Body of pancreas (tissue), 4 donors: Measurements from ENCODE around the gene SFXN5. TPM values are rescaled to one million over a fixed set of nuclear protein-coding genes. Genes with fewer than 3 reads are reported as not detected.

ENCODE experiments used
- ATAC-seq: fragments of 150-250 bp; one replicate; pipeline ENCODE4 v1.9.1; 2016
- DNase-seq, 4 donors: peaks; one replicate each; pipeline ENCODE4 v3.0.0-alpha.2; 2019
- H3K27ac ChIP-seq, 4 donors: fragments of 200-600 bp; sonication (generic); 1 replicate in 3 of 4; 2 replicates in 1 of 4; pipeline versions ENCODE4 v1.5.1 to v1.6.1; 2016 to 2019; ENCODE audit warnings: mild to moderate bottlenecking in 1 of 4, mixed read lengths in 1 of 4, moderate library complexity in 1 of 4
- H3K27me3 ChIP-seq, 2 donors: fragments of 200-600 bp; sonication (generic); one replicate each; pipeline ENCODE4 v1.6.0; 2016; ENCODE audit warnings: mild to moderate bottlenecking in 1 of 2
- H3K36me3 ChIP-seq, 2 donors: fragments of 200-600 bp; sonication (generic); replicated peaks in 1 of 2; 2 replicates each; pipeline ENCODE4 v1.5.1; 2016; ENCODE audit warnings: low read depth in 2 of 2; ENCODE audit not compliant: insufficient read depth in 1 of 2
- H3K4me1 ChIP-seq: fragments of 200-600 bp; sonication (generic); one replicate; pipeline ENCODE4 v1.6.0; 2016
- H3K4me3 ChIP-seq, 2 donors: fragments of 200-600 bp; sonication (generic); 1 replicate in 1 of 2; 2 replicates in 1 of 2; pipeline ENCODE4 v1.5.1; 2016 to 2019
- H3K9me3 ChIP-seq, 3 donors: fragments of 200-600 bp; sonication (generic); 1 replicate in 2 of 3; 2 replicates in 1 of 3; pipeline ENCODE4 v1.5.1; 2016
- CTCF ChIP-seq, 7 experiments: fragments of 450-650 bp in 4 of 7; fragments of 200-600 bp in 3 of 7; sonication (generic) in 3 of 7; IDR thresholded peaks; one replicate each; pipeline ENCODE4 v1.5.1; 2016 to 2019; ENCODE audit warnings: antibody characterized with exemption in 7 of 7
- POLR2A ChIP-seq, 3 donors: fragments of 450-650 bp; IDR thresholded peaks; one replicate each; pipeline ENCODE4 v1.6.1; 2016; ENCODE audit warnings: antibody characterized with exemption in 3 of 3, mild to moderate bottlenecking in 2 of 3
- WGBS, 2 donors: methylation state at CpG; one replicate each; pipeline ENCODE4 v1.1.5; 2017; 5-methylcytosine and 5-hydroxymethylcytosine counted together
- intact Hi-C: fragments of 100-400 bp; cut with DNase I; formaldehyde crosslinking; loops from one replicate; pipeline ENCODE4 v1.15.1; 2023
- total RNA-seq, 2 donors: library from RNA; depleted of rRNA; stranded (reverse); fragments of >200 nt; gene quantifications; one replicate each; pipeline ENCODE4 v1.1.0, GENCODE V29; 2016

SFXN5 gene
- total RNA-seq, 2 donors from 2014 or later: 4.3 to 5.4 TPM

GRCh38 chr2:72994991-72995380, 76.5 kb downstream of the SFXN5 start:
- ATAC-seq (no peak), DNase-seq (no peak)
- intact Hi-C loops: loop anchor here (5.0 kb wide), 2 partner anchors 167 to 182 kb away; no protein-coding TSS in a partner anchor
- no peak for TF ChIP-seq CTCF (IDR thresholded peaks at IDR 0.05)
- TF ChIP-seq POLR2A (IDR thresholded peaks at IDR 0.05): no peak
- H3K9me3 ChIP-seq: no peaks in the 10 kb centered on the region
- H3K27me3 ChIP-seq: no peaks in the 10 kb centered on the region
- H3K4me3 ChIP-seq: no peak overlapping the region
- H3K27ac ChIP-seq: no peak overlapping the region
- no peaks in the 10 kb centered on the region for H3K36me3 ChIP-seq
- no peaks in the 10 kb centered on the region for H3K4me1 ChIP-seq
- WGBS, 2 donors: 75 to 80% methylated on average over 6 of the region's 6 CpGs

DNA sequence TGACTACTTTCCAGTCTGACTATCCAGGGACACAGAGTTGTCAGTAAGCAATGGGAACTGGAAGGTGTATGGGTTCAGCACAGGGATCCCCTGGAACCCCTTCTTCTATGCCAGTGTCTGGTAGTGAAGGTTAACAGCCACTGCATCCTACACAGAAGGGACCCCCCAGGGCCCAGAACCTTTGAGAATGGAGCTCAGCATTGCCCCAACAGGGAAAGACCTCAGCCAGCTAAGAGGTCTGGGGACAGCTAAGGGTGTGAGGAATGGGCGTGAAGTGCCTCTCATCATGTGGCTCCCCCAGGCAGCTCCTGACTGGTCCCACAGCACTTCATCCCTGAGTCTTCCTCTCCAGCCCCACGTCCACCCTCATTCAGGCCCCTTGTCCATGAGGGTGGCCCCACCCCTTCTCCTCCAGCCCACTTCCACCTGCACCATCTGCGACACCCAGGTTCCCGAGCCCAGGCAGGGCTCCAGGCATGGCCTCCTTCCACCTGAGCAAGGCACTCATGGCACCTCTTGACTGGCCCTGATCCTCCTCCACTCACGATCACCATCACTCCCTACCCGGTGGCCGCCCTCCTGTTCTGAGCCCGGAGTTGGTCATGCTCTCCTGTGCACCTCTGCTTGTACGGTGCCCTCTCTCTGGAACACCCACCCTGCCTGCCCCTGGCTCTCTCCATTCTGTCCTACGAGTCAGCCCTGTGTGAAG, 77.1 kb downstream of the SFXN5 start:
- H3K27me3 ChIP-seq: no peaks in the 10 kb centered on the region
- TF ChIP-seq POLR2A (IDR thresholded peaks at IDR 0.05) (no peak), CTCF (IDR thresholded peaks at IDR 0.05) (no peak)
- no peaks in the 10 kb centered on the region for H3K4me1 ChIP-seq
- H3K4me3 ChIP-seq: no peak overlapping the region
- no peak overlapping the region for H3K27ac ChIP-seq
- H3K36me3 ChIP-seq: no peaks in the 10 kb centered on the region
- DNase-seq: peak in 1 of 4 donors; percentile 5
- ATAC-seq: no peak
- intact Hi-C loops: loop anchor here (5.0 kb wide), 2 partner anchors 168 to 183 kb away; no protein-coding TSS in a partner anchor
- H3K9me3 ChIP-seq: no peaks in the 10 kb centered on the region
- 86 to 90% methylated on average over 10 of the region's 10 CpGs for WGBS, 2 donors

DNA sequence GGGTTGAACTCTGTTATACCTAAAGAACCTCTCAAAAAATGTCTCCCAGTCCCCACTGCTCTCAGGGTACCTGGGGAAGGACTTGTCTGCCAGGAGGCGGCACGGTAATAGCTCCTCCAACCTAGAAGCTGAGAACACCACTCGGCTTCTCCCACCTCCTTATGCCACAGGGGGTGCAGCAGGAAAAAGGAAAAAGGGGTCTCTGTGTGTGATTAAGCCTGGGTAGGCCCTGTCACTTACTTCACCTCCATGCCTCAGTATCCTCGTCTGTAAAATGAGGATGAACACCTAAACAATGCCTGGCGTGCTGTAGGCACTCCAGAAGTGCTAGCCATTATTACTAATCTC, 77.6 kb downstream of the SFXN5 start:
- intact Hi-C loops: loop anchor here (5.0 kb wide), 2 partner anchors 168 to 183 kb away; no protein-coding TSS in a partner anchor
- no peaks in the 10 kb centered on the region for H3K4me1 ChIP-seq
- no peak for DNase-seq
- H3K4me3 ChIP-seq: no peak overlapping the region
- TF ChIP-seq CTCF (IDR thresholded peaks at IDR 0.05) (no peak), POLR2A (IDR thresholded peaks at IDR 0.05) (no peak)
- H3K27ac ChIP-seq: no peak overlapping the region
- 61 to 90% methylated on average over 3 to 5 of the region's 5 CpGs for WGBS, 2 donors
- no peaks in the 10 kb centered on the region for H3K36me3 ChIP-seq
- ATAC-seq: no peak
- no peaks in the 10 kb centered on the region for H3K9me3 ChIP-seq
- H3K27me3 ChIP-seq: no peaks in the 10 kb centered on the region

GRCh38 chr2:72993147-72993932, 78.2 kb downstream of the SFXN5 start:
- WGBS, 2 donors: 39 to 46% methylated on average over 3 to 5 of the region's 5 CpGs
- no peaks in the 10 kb centered on the region for H3K4me1 ChIP-seq
- DNase-seq (peak; percentile 22 to 37 (median 26)), ATAC-seq (peak; percentile 15)
- H3K4me3 ChIP-seq: no peak overlapping the region
- H3K27me3 ChIP-seq: no peaks in the 10 kb centered on the region
- intact Hi-C loops: loop anchor here (5.0 kb wide), 2 partner anchors 169 to 184 kb away; no protein-coding TSS in a partner anchor
- no peaks in the 10 kb centered on the region for H3K36me3 ChIP-seq
- H3K27ac ChIP-seq: no peak overlapping the region
- no peaks in the 10 kb centered on the region for H3K9me3 ChIP-seq
- no peak for TF ChIP-seq POLR2A (IDR thresholded peaks at IDR 0.05)
- peak; percentile 58 to 80 (median 69) for TF ChIP-seq CTCF (IDR thresholded peaks at IDR 0.05)
